Activated naive CD8-positive, alpha-beta T cell treated with anti-CD3 and anti-CD28 coated beads, Interleukin-2, amount 10 ng/mL, durations not matched to agents 7 days and 5 days (primary cell): Measurements from ENCODE around the gene CLEC11A. TPM values are rescaled to one million over a fixed set of nuclear protein-coding genes. Genes with fewer than 3 reads are reported as not detected.
A peak's percentile ranks its signal among the peaks of the same experiment; 100 is the strongest.

ENCODE experiments used
- ATAC-seq: fragments of 150-1000 bp; cut with Tn5 transposase; one replicate; pipeline ENCODE4 v1.10.0; 2021; ENCODE audit warnings: low read depth, moderate library complexity
- POLR2A ChIA-PET: fragments of 350-600 bp; sonication (Branson Sonifier 250); formaldehyde crosslinking; loops from one replicate; lab custom pipeline; 2021; ENCODE audit warnings: antibody characterized with exemption; lab: Charles Lee
- DNase-seq: peaks from one replicate; pipeline ENCODE4 v3.0.0; 2021
- H3K27ac Mint-ChIP-seq: one replicate; pipeline ENCODE4 v1.8.0; 2022; ENCODE audit warnings: mild to moderate bottlenecking, mixed read lengths
- H3K27me3 Mint-ChIP-seq: one replicate; pipeline ENCODE4 v1.8.0; 2022; ENCODE audit warnings: mild to moderate bottlenecking, moderate library complexity, mixed read lengths
- H3K36me3 Mint-ChIP-seq: one replicate; pipeline ENCODE4 v1.8.0; 2021; ENCODE audit warnings: mild to moderate bottlenecking, mixed read lengths
- H3K4me1 Mint-ChIP-seq: one replicate; pipeline ENCODE4 v1.8.0; 2021; ENCODE audit warnings: mixed read lengths
- H3K4me3 Mint-ChIP-seq: one replicate; pipeline ENCODE4 v1.8.0; 2022; ENCODE audit warnings: mild to moderate bottlenecking, moderate library complexity, mixed read lengths
- H3K9me3 Mint-ChIP-seq: one replicate; pipeline ENCODE4 v1.8.0; 2021; ENCODE audit warnings: mixed read lengths
- total RNA-seq, 2 experiments: library from RNA; stranded (reverse); gene quantifications; one replicate each; pipeline ENCODE4 v1.2.3, GENCODE V29; 2021

CLEC11A gene
- 1 to 10 TPM; 2.4 to 2.7 TPM for total RNA-seq

DNA sequence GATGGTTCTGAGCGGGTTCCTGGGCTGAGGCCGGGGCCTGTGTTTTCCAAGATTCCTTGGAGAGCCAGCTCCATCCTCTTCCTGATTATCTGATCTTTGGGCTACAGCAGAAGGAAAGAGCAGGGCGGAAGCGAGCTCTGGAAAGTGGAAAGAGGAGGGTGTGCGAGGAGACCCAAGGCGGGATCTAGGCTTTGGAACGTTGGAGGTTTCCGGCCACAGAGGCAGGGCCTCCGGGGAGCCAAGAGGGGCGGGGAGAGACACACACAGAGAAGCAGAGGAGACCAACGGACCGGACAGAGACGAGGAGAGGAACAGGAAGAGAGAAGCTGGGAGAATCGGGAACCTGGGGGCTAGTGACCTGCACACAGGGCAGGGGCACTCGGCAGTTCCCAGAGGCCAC, at the start of gene CLEC11A:
Gene CLEC11A, plus strand, starts transcription at position 296 of the 400 bp plus-strand sequence. CDS start 162 bp downstream, outside the sequence.
- H3K9me3 Mint-ChIP-seq: no peaks in the 10 kb centered on the region
- POLR2A ChIA-PET: no interaction called here
- ATAC-seq (no peak), DNase-seq (no peak)
- peaks cover 23% of the 10 kb centered on the region for H3K4me1 Mint-ChIP-seq
- peaks cover 32% of the 10 kb centered on the region for H3K27me3 Mint-ChIP-seq
- H3K36me3 Mint-ChIP-seq: peaks cover 3% of the 10 kb centered on the region
- H3K27ac Mint-ChIP-seq: peak within 1 kb of the TSS; percentile 46
- peak within 1 kb of the TSS; percentile 96 for H3K4me3 Mint-ChIP-seq

GRCh38 chr19:50676625-50677197, 46.5 kb upstream of the CLEC11A start:
- Mint-ChIP-seq H3K27ac (no peak overlapping the region), H3K4me1 (peaks cover 11% of the 10 kb centered on the region), H3K9me3 (no peaks in the 10 kb centered on the region), H3K36me3 (no peaks in the 10 kb centered on the region), H3K27me3 (peaks cover 27% of the 10 kb centered on the region), H3K4me3 (no peak overlapping the region)
- no peak for ATAC-seq
- DNase-seq: no peak
- POLR2A ChIA-PET: no interaction called here

GRCh38 chr19:50677636-50678035, 45.5 kb upstream of the CLEC11A start:
- ATAC-seq: no peak

DNA sequence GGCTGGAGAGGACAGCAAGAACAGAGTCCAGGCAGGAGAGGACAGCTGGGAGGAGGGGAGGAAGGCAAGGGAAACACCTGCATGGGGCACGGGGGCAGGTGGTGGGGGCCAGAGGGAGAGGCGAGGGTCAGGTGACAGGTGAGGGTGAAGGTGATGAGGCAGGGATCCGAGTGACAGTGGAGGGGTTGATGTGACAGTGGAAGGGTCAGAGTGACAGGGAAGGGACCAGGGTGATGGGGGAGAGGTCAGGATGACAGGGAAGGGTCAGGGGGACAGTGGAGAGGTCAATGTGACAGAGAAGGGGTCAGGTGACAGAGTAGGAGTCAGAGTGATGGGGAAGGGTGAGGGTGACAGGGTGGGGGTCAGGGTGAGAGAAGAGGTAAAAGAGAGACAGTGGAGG, 44.8 kb upstream of the CLEC11A start:
- Mint-ChIP-seq H3K4me3 (no peak overlapping the region), H3K9me3 (no peaks in the 10 kb centered on the region), H3K36me3 (no peaks in the 10 kb centered on the region), H3K4me1 (peaks cover 11% of the 10 kb centered on the region), H3K27ac (no peak overlapping the region), H3K27me3 (peaks cover 19% of the 10 kb centered on the region)
- DNase-seq (no peak), ATAC-seq (no peak)
- POLR2A ChIA-PET: no interaction called here

More at GRCh38 chr19:50677636-50678035, 45.5 kb upstream of the CLEC11A start:
- Mint-ChIP-seq H3K27ac (no peak overlapping the region), H3K4me3 (no peak overlapping the region), H3K9me3 (no peaks in the 10 kb centered on the region), H3K4me1 (peaks cover 11% of the 10 kb centered on the region), H3K27me3 (peaks cover 26% of the 10 kb centered on the region), H3K36me3 (no peaks in the 10 kb centered on the region)
- POLR2A ChIA-PET: no interaction called here
- DNase-seq: no peak

- POLR2A ChIA-PET: no interaction called here
- Mint-ChIP-seq H3K9me3 (no peaks in the 10 kb centered on the region), H3K36me3 (no peaks in the 10 kb centered on the region), H3K4me1 (peaks cover 10% of the 10 kb centered on the region), H3K27ac (peak overlapping the region; percentile 4), H3K4me3 (no peak overlapping the region), H3K27me3 (peaks cover 18% of the 10 kb centered on the region)
- peak; percentile 93 for ATAC-seq
- peak; percentile 84 for DNase-seq
These were observed 43.7 kb upstream of the CLEC11A start for GRCh38 chr19:50679177-50680125.

- no peak for ATAC-seq
- H3K4me3 Mint-ChIP-seq: no peak overlapping the region
- H3K4me1 Mint-ChIP-seq: no peaks in the 10 kb centered on the region
- no peak for DNase-seq
- no peak overlapping the region for H3K27ac Mint-ChIP-seq
- POLR2A ChIA-PET: no interaction called here
- H3K9me3 Mint-ChIP-seq: no peaks in the 10 kb centered on the region
- H3K27me3 Mint-ChIP-seq: peaks cover 6% of the 10 kb centered on the region
- no peaks in the 10 kb centered on the region for H3K36me3 Mint-ChIP-seq
These were observed 36.7 kb upstream of the CLEC11A start for GRCh38 chr19:50686310-50687032.

DNA sequence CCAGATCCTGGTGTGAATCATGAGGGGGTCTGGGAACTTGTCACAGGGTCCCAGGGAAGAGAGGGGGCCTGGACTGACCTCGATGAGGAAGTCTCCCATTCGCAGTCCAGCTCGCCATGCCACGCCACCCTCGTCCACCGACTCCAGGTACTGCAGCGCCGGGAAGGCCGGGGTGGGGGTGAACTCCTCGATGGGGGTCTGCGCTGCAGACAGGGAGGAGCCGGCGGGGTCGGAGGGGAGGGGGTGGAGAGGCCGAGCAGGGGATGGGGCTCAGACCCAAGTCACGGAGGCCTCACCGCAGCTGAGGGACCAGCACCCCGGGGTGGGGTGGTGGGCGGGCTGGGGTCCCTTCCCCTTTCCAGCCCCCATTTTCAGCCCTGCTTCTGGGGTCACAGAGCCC, 34.4 kb upstream of the CLEC11A start:
- Mint-ChIP-seq H3K9me3 (no peaks in the 10 kb centered on the region), H3K36me3 (no peaks in the 10 kb centered on the region), H3K27me3 (peaks cover 19% of the 10 kb centered on the region), H3K4me3 (no peak overlapping the region), H3K4me1 (no peaks in the 10 kb centered on the region), H3K27ac (no peak overlapping the region)
- POLR2A ChIA-PET: no interaction called here
- ATAC-seq: no peak
- DNase-seq: no peak

DNA sequence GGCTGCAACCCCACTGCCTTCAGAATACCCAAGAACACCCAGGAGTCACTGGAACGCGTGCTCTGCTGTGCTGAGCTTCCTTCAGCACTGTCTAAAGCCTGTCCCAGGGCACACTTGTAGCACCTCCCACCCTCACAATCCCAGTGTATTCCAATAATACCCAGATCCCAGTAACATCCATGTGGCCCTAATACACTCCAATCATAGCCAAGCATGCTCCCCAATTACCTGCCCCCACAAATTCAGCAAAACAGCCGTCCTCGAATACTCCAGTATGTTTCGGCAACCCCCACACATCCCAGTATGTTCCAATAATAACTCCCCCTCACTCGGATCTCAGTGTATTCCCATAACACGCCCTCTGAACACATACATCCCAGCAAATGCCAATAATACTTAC, 32.7 kb upstream of the CLEC11A start:
- H3K9me3 Mint-ChIP-seq: no peaks in the 10 kb centered on the region
- H3K27me3 Mint-ChIP-seq: peaks cover 23% of the 10 kb centered on the region
- H3K4me3 Mint-ChIP-seq: no peak overlapping the region
- POLR2A ChIA-PET: no interaction called here
- H3K27ac Mint-ChIP-seq: no peak overlapping the region
- ATAC-seq (no peak), DNase-seq (no peak)
- no peaks in the 10 kb centered on the region for H3K4me1 Mint-ChIP-seq
- no peaks in the 10 kb centered on the region for H3K36me3 Mint-ChIP-seq

DNA sequence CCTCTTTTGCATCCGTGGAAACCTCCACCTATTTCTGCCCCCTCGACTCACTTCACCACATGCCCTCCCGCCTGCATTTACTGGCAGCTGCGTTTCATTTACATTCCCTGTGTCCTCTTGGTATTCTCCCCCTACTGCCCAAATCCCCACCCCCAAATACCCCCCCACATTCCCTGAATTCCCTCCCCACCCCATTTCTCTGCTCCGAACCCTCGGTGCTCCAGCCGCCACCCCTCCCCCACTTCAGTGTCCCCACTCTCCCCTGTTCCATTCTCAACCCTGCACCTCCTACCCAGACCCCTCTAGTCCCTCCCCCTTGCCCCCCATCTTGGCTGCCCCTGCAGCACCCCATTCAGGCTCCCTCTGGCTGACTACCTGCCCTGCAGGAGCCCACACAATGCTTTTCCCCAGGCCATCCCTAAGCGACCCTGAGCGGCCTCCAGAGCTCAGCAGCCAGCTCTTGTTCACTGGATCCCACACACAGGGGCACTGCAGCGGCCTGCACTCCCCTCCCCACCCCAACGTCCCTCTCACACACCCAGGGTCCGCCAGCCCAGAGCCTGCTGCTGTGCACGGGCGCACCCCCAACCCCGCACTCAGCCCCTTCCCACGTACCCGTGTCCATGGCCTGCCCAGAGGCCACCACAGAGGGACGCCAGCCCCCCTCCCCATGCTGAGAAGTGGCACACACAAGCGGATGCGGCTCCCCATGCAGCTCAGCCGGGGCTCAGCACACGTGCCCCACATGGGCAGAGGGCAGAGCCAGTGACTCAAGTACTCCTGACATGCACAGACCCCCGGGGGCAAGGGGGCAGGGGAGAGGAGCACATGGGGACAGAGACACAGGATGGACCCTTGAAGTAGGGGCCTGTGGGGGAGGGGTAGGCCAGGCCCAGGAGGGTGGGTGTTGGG, 29.8 kb upstream of the CLEC11A start:
- POLR2A ChIA-PET: no interaction called here
- H3K9me3 Mint-ChIP-seq: no peaks in the 10 kb centered on the region
- H3K36me3 Mint-ChIP-seq: no peaks in the 10 kb centered on the region
- no peak for ATAC-seq
- no peak for DNase-seq
- no peak overlapping the region for H3K4me3 Mint-ChIP-seq
- H3K4me1 Mint-ChIP-seq: no peaks in the 10 kb centered on the region
- peaks cover 24% of the 10 kb centered on the region for H3K27me3 Mint-ChIP-seq
- no peak overlapping the region for H3K27ac Mint-ChIP-seq

GRCh38 chr19:50694815-50695145, 28.4 kb upstream of the CLEC11A start:
- POLR2A ChIA-PET: no interaction called here

GRCh38 chr19:50695251-50696093, 27.7 kb upstream of the CLEC11A start:
- POLR2A ChIA-PET: no interaction called here

More at GRCh38 chr19:50694815-50695145, 28.4 kb upstream of the CLEC11A start:
- Mint-ChIP-seq H3K36me3 (no peaks in the 10 kb centered on the region), H3K4me1 (no peaks in the 10 kb centered on the region), H3K27ac (no peak overlapping the region), H3K27me3 (peaks cover 27% of the 10 kb centered on the region), H3K4me3 (no peak overlapping the region), H3K9me3 (no peaks in the 10 kb centered on the region)
- DNase-seq (no peak), ATAC-seq (no peak)

GRCh38 chr19:50696094-50696483, 27.1 kb upstream of the CLEC11A start:
- H3K9me3 Mint-ChIP-seq: no peaks in the 10 kb centered on the region
- no peak overlapping the region for H3K4me3 Mint-ChIP-seq
- no peaks in the 10 kb centered on the region for H3K36me3 Mint-ChIP-seq
- H3K4me1 Mint-ChIP-seq: no peaks in the 10 kb centered on the region
- peaks cover 29% of the 10 kb centered on the region for H3K27me3 Mint-ChIP-seq
- H3K27ac Mint-ChIP-seq: no peak overlapping the region
- ATAC-seq: no peak
- DNase-seq: no peak
- POLR2A ChIA-PET: no interaction called here

More at GRCh38 chr19:50695251-50696093, 27.7 kb upstream of the CLEC11A start:
- no peak overlapping the region for H3K4me3 Mint-ChIP-seq
- no peaks in the 10 kb centered on the region for H3K36me3 Mint-ChIP-seq
- peak; percentile 61 for ATAC-seq
- no peaks in the 10 kb centered on the region for H3K9me3 Mint-ChIP-seq
- peaks cover 29% of the 10 kb centered on the region for H3K27me3 Mint-ChIP-seq
- H3K4me1 Mint-ChIP-seq: no peaks in the 10 kb centered on the region
- no peak overlapping the region for H3K27ac Mint-ChIP-seq
- peak; percentile 73 for DNase-seq
